CD14-positive monocyte (primary cell): ENCODE data around the gene C11orf71. TPM values are rescaled to one million over a fixed set of nuclear protein-coding genes. Genes with fewer than 3 reads are reported as not detected.

Source experiments
- DNase-seq, 3 donors: peaks; one replicate each; pipeline ENCODE4 v3.0.0-alpha.2; 2011 to 2022
- H2AFZ ChIP-seq: 2 replicates; pipeline ENCODE4 v1.6.0; 2012; ENCODE audit warnings: mild to moderate bottlenecking, low read depth, low read length, inconsistent platforms; ENCODE audit not compliant: insufficient read depth, poor library complexity, severe bottlenecking
- H3K27ac ChIP-seq, 2 donors: 1 replicate in 1 of 2; 2 replicates in 1 of 2; pipeline ENCODE4 v1.5.1; 2012 to 2013; ENCODE audit warnings: low read length in 2 of 2, control low read depth in 1 of 2, inconsistent platforms in 1 of 2, low read depth in 1 of 2, mild to moderate bottlenecking in 1 of 2
- H3K27me3 ChIP-seq, 2 donors: one replicate each; pipeline versions ENCODE4 v1.6.0 to v1.6.1; 2011 to 2013; ENCODE audit warnings: low read length in 2 of 2; ENCODE audit not compliant: control insufficient read depth in 2 of 2, insufficient read depth in 2 of 2
- H3K36me3 ChIP-seq, 2 donors: replicated peaks in 1 of 2; 1 replicate in 1 of 2; 2 replicates in 1 of 2; pipeline versions ENCODE4 v1.5.1 to v1.6.1; 2012 to 2013; ENCODE audit warnings: low read length in 2 of 2, control low read depth in 1 of 2, inconsistent platforms in 1 of 2, mild to moderate bottlenecking in 1 of 2; ENCODE audit not compliant: insufficient read depth in 2 of 2, control insufficient read depth in 1 of 2
- H3K4me1 ChIP-seq, 2 donors: 1 replicate in 1 of 2; 2 replicates in 1 of 2; pipeline versions ENCODE4 v1.5.1 to v1.6.1; 2012 to 2013; ENCODE audit warnings: low read length in 2 of 2, control low read depth in 1 of 2, inconsistent platforms in 1 of 2, mild to moderate bottlenecking in 1 of 2, moderate library complexity in 1 of 2; ENCODE audit not compliant: insufficient read depth in 2 of 2, control insufficient read depth in 1 of 2
- H3K4me2 ChIP-seq: replicated peaks from 2 replicates; pipeline ENCODE3; 2012; ENCODE audit warnings: low read length, moderate library complexity, mild to moderate bottlenecking; ENCODE audit not compliant: poor library complexity, severe bottlenecking; ENCODE audit errors: extremely low read depth
- H3K4me3 ChIP-seq, 3 experiments: fragments of 200-600 bp in 1 of 3; sonication (generic) in 1 of 3; replicated peaks in 1 of 3; 1 replicate in 2 of 3; 2 replicates in 1 of 3; pipeline ENCODE4 v1.5.1; 2011 to 2013; ENCODE audit warnings: low read length in 3 of 3, mild to moderate bottlenecking in 3 of 3, control low read depth in 2 of 3, low read depth in 2 of 3, inconsistent platforms in 1 of 3, moderate library complexity in 1 of 3
- H3K79me2 ChIP-seq: 2 replicates; pipeline ENCODE4 v1.6.0; 2012; ENCODE audit warnings: mild to moderate bottlenecking, control low read depth, inconsistent platforms, low read length, moderate library complexity; ENCODE audit not compliant: insufficient read depth
- H3K9ac ChIP-seq: 2 replicates; pipeline ENCODE4 v1.6.0; 2017; ENCODE audit warnings: low read length, mild to moderate bottlenecking; ENCODE audit not compliant: insufficient read depth, poor library complexity, severe bottlenecking
- H3K9me3 ChIP-seq, 2 donors: replicated peaks in 1 of 2; 1 replicate in 1 of 2; 2 replicates in 1 of 2; pipeline versions ENCODE4 v1.5.1 to v1.6.1; 2012 to 2013; ENCODE audit warnings: low read length in 2 of 2, control low read depth in 1 of 2; ENCODE audit not compliant: control insufficient read depth in 1 of 2, insufficient read depth in 1 of 2
- H4K20me1 ChIP-seq: 2 replicates; pipeline ENCODE4 v1.6.0; 2012; ENCODE audit warnings: mild to moderate bottlenecking, low read length, control low read depth, moderate library complexity; ENCODE audit not compliant: insufficient read depth
- H3K27ac Mint-ChIP-seq, 7 donors: one replicate each; pipeline ENCODE4 v1.8.0; 2020; ENCODE audit warnings: mild to moderate bottlenecking in 7 of 7, mixed read lengths in 7 of 7, moderate library complexity in 6 of 7, inconsistent platforms in 2 of 7
- H3K27me3 Mint-ChIP-seq, 3 donors: one replicate each; pipeline ENCODE4 v1.8.0; 2021 to 2022; ENCODE audit warnings: low read depth in 3 of 3, mild to moderate bottlenecking in 3 of 3, mixed read lengths in 3 of 3, moderate library complexity in 3 of 3, inconsistent platforms in 1 of 3
- H3K36me3 Mint-ChIP-seq, 2 donors: one replicate each; pipeline ENCODE4 v1.8.0; 2020; ENCODE audit warnings: mixed read lengths in 2 of 2, inconsistent platforms in 1 of 2, mild to moderate bottlenecking in 1 of 2
- H3K4me1 Mint-ChIP-seq: one replicate; pipeline ENCODE4 v1.8.0; 2020; ENCODE audit warnings: mild to moderate bottlenecking, mixed read lengths
- H3K4me3 Mint-ChIP-seq, 2 donors: one replicate each; pipeline ENCODE4 v1.8.0; 2020; ENCODE audit warnings: mild to moderate bottlenecking in 2 of 2, mixed read lengths in 2 of 2, moderate library complexity in 1 of 2
- H3K9me3 Mint-ChIP-seq, 7 donors: one replicate each; pipeline ENCODE4 v1.8.0; 2020 to 2022; ENCODE audit warnings: mixed read lengths in 7 of 7, mild to moderate bottlenecking in 6 of 7, moderate library complexity in 6 of 7, inconsistent platforms in 2 of 7
- WGBS: methylation state at CpG from one replicate; pipeline ENCODE4 v1.1.5; 2013; ENCODE audit warnings: missing lambda C conversion rate; ENCODE audit not compliant: insufficient coverage; 5-methylcytosine and 5-hydroxymethylcytosine counted together
- intact Hi-C, 2 donors: fragments of 100-400 bp; cut with micrococcal nuclease; formaldehyde crosslinking; loops; one replicate each; pipeline versions ENCODE4 v1.15.0 to v1.15.1; 2023
- polyA plus RNA-seq, 3 donors: library from polyadenylated mRNA; depleted of rRNA in 1 of 3; unstranded in 2 of 3; stranded (reverse) in 1 of 3; fragments of 300-500 nt in 2 of 3; fragments of >200 nt in 1 of 3; fragmentation: Illumina TruSeq in 2 of 3; gene quantifications; 1 replicate in 2 of 3; 2 replicates in 1 of 3; pipeline ENCODE4 v1.2.3, GENCODE V29; 2012 to 2021
- TF ChIP-seq, protein P1 (sequence below): fragments of 200-600 bp; IDR thresholded peaks from one replicate; pipeline ENCODE4 v1.8.0; 2022; ENCODE audit warnings: antibody characterized with exemption, mild to moderate bottlenecking

The C11orf71 gene
- polyA plus RNA-seq, 3 donors, result 9.3 to 23.0 (median 14.2) TPM

- Mint-ChIP-seq H3K9me3 (no peaks in the 10 kb centered on the region), H3K36me3 (peaks cover 0 to 2% of the 10 kb centered on the region in 2 donors), H3K4me3 (no peak overlapping the region), H3K4me1 (peaks cover 18% of the 10 kb centered on the region), H3K27me3 (peaks cover 0 to 6% (median 2%) of the 10 kb centered on the region in 3 donors), H3K27ac (no peak overlapping the region)
- Histone ChIP-seq H3K79me2 (no peaks in the 10 kb centered on the region), H2AFZ (peak overlapping the region; percentile 99), H4K20me1 (no peaks in the 10 kb centered on the region), H3K4me3 (no peak overlapping the region), H3K9me3 (no peaks in the 10 kb centered on the region), H3K36me3 (no peaks in the 10 kb centered on the region), H3K27me3 (no peaks in the 10 kb centered on the region), H3K9ac (no peak overlapping the region), H3K4me2 (no peak overlapping the region), H3K4me1 (peaks cover 14 to 16% of the 10 kb centered on the region in 2 donors), H3K27ac (no peak overlapping the region)
- TF ChIP-seq, protein P1, sequence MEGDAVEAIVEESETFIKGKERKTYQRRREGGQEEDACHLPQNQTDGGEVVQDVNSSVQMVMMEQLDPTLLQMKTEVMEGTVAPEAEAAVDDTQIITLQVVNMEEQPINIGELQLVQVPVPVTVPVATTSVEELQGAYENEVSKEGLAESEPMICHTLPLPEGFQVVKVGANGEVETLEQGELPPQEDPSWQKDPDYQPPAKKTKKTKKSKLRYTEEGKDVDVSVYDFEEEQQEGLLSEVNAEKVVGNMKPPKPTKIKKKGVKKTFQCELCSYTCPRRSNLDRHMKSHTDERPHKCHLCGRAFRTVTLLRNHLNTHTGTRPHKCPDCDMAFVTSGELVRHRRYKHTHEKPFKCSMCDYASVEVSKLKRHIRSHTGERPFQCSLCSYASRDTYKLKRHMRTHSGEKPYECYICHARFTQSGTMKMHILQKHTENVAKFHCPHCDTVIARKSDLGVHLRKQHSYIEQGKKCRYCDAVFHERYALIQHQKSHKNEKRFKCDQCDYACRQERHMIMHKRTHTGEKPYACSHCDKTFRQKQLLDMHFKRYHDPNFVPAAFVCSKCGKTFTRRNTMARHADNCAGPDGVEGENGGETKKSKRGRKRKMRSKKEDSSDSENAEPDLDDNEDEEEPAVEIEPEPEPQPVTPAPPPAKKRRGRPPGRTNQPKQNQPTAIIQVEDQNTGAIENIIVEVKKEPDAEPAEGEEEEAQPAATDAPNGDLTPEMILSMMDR, result no peak
- intact Hi-C loops, result loop anchor here (2.0 to 10.0 kb wide), 3 partner anchors 40 to 94 kb away; no protein-coding TSS in a partner anchor
- no CpG with 5 or more reads among the region's 6 CpGs for WGBS
- DNase-seq, result no peak
These were observed 38.0 kb upstream of the C11orf71 start for GRCh38 chr11:114438303-114438702.

GRCh38 chr11:114433376-114433775, 33.1 kb upstream of the C11orf71 start:
- Histone ChIP-seq H3K4me1 (no peaks in the 10 kb centered on the region), H2AFZ (no peak overlapping the region), H4K20me1 (no peaks in the 10 kb centered on the region), H3K4me2 (no peak overlapping the region), H3K9me3 (no peaks in the 10 kb centered on the region), H3K79me2 (no peaks in the 10 kb centered on the region), H3K27me3 (no peaks in the 10 kb centered on the region), H3K27ac (no peak overlapping the region), H3K4me3 (no peak overlapping the region), H3K9ac (no peak overlapping the region), H3K36me3 (no peaks in the 10 kb centered on the region)
- no peaks in the 10 kb centered on the region for H3K9me3 Mint-ChIP-seq
- H3K4me1 Mint-ChIP-seq, result peaks cover 3% of the 10 kb centered on the region
- no peak for DNase-seq
- H3K4me3 Mint-ChIP-seq, result no peak overlapping the region
- H3K27me3 Mint-ChIP-seq, result peaks cover 0 to 6% (median 0%) of the 10 kb centered on the region in 3 donors
- H3K27ac Mint-ChIP-seq, result no peak overlapping the region
- WGBS, result no CpG with 5 or more reads among the region's 4 CpGs
- no peaks in the 10 kb centered on the region for H3K36me3 Mint-ChIP-seq
- TF ChIP-seq, protein P1, result no peak
- intact Hi-C loops, result loop anchor here (10.0 kb wide), 2 partner anchors 49 to 89 kb away; no protein-coding TSS in a partner anchor
